GM12892 (cell line): ENCODE measurements around the gene TMEM203.

Experiments used
- POLR2A ChIP-seq: IDR thresholded peaks from 2 replicates; pipeline ENCODE4 v1.6.1; 2011; ENCODE audit warnings: low read depth, low read length, control low read depth
- POLR2AphosphoS5 ChIP-seq: IDR thresholded peaks from 2 replicates; pipeline ENCODE4 v1.6.1; 2011; ENCODE audit warnings: low read depth, low read length, control low read depth

GRCh38 chr9:137191245-137191644 lies 14.2 kb downstream of the TMEM203 start:
- TF ChIP-seq POLR2A (no peak), POLR2AphosphoS5 (no peak)
